ENCODE data around the gene RBM24. TPM values are rescaled to one million over a fixed set of nuclear protein-coding genes. Genes with fewer than 3 reads are reported as not detected.
"Not testable (repeated sequence)": the region's sequence is repeated elsewhere in the genome, so short reads cannot be mapped to it uniquely, and the experiment has no call there.

The RBM24 gene
- total and polyA plus RNA-seq, 12 donors = 0.11 to 1.0 (median 0.35) TPM; not detected in 3

DNA sequence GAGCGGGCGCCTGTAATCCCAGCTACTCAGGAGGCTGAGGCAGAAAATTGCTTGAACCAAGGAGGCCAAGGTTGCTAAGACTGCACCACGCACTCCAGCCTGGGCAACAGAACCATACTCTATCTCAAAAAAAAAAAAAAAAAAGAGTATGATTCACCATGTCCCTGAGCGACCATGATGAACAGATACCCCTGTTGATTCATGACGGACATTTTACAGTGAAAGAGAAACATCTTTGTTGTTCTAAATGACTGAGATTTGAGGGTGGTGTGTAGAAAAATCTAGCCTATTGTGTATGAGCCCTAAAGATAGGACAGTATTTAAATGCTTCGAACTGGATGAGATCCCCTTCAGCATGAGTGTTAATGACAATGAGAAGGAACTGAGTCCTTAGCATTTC lies 32.8 kb downstream of the RBM24 start:
- Histone ChIP-seq H3K36me3 (replicated peaks in 1 of 2) (no peaks in the 10 kb centered on the region), H3K27ac (no peak overlapping the region)

DNA sequence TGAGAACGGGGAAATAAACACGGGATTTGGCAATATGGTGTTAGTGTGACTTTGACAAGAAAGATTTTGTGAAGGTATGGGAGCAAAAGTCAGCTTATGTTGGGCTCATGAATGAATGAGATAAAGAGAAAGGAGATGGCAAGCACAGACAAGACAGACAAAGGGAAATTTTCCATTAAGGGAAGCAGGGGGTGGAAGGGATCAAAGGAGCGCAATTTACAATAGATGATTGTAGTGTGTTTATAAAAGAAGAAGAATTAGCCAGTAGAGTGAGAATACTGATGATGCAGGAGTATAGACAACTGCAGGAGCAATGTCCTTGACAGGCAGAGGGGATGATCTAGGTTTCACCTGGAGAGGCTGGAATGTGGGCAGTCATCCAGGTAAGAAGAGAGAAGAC lies 34.1 kb downstream of the RBM24 start:
- intact Hi-C loops (cut with DNase I) = no loop called here
- TF ChIP-seq POLR2A (IDR thresholded peaks at IDR 0.05) = no peak
- TF ChIP-seq, protein P1, sequence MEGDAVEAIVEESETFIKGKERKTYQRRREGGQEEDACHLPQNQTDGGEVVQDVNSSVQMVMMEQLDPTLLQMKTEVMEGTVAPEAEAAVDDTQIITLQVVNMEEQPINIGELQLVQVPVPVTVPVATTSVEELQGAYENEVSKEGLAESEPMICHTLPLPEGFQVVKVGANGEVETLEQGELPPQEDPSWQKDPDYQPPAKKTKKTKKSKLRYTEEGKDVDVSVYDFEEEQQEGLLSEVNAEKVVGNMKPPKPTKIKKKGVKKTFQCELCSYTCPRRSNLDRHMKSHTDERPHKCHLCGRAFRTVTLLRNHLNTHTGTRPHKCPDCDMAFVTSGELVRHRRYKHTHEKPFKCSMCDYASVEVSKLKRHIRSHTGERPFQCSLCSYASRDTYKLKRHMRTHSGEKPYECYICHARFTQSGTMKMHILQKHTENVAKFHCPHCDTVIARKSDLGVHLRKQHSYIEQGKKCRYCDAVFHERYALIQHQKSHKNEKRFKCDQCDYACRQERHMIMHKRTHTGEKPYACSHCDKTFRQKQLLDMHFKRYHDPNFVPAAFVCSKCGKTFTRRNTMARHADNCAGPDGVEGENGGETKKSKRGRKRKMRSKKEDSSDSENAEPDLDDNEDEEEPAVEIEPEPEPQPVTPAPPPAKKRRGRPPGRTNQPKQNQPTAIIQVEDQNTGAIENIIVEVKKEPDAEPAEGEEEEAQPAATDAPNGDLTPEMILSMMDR (IDR thresholded peaks at IDR 0.05) = no peak
- no peak overlapping the region for H3K27ac ChIP-seq

More for the DNA sequence above, 32.8 kb downstream of the RBM24 start:
- DNase-seq = no peak
- Histone ChIP-seq H3K27me3 (no peaks in the 10 kb centered on the region), H3K9me3 (replicated peaks in 1 of 3) (no peaks in the 10 kb centered on the region), H3K4me1 (replicated peaks in 1 of 2) (no peaks in the 10 kb centered on the region), H3K4me3 (no peak overlapping the region)
- 66 to 88% (median 79%) methylated on average over 6 of the region's 6 CpGs for WGBS, 4 donors
- intact Hi-C loops (cut with DNase I) = no loop called here
- TF ChIP-seq POLR2A (IDR thresholded peaks at IDR 0.05) = no peak
- TF ChIP-seq, protein P1 (IDR thresholded peaks at IDR 0.05) = no peak

DNA sequence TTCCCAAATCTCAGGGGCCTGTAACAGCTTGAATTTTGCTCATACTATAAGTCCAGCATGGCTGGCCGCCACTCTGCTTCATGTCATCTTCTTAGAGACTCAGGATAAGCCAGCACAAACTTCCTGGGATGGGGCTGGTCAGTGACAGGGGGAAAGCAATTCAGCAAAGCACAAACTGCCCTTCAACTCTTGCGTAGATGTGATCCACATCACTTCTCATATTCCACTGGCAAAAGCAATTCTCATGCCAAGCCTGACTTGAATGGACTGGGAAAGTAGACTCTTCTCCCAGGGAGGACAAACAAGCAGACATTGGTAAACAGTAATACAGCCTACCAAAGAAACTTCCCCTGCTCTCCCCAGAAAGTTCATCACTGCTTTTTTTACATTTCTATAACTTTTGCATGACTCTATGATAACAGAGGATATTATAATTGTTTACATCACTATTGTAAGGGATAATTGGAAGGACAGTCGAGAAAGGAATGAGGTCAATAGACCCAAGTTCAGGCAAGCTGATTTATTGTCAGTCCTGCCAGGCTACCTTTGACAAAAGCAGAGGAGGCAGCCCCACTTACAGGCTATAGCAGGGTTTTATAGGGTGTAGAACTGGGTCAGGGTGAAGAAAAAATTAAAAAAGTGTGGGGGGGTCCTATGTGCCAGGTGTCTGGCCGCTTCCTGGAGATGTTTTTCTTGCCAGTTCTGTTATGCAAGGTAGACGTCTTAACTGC lies 37.4 kb downstream of the RBM24 start:
- WGBS, 4 donors = 66 to 86% (median 82%) methylated on average over 5 of the region's 5 CpGs
- Histone ChIP-seq H3K4me3 (no peak overlapping the region), H3K27me3 (no peaks in the 10 kb centered on the region), H3K36me3 (replicated peaks in 1 of 2) (no peaks in the 10 kb centered on the region), H3K27ac (no peak overlapping the region), H3K4me1 (replicated peaks in 1 of 2) (no peaks in the 10 kb centered on the region), H3K9me3 (replicated peaks in 1 of 3) (no peaks in the 10 kb centered on the region)
- no peak for DNase-seq
- intact Hi-C loops (cut with DNase I) = no loop called here
- TF ChIP-seq, protein P1 (IDR thresholded peaks at IDR 0.05) = no peak
- TF ChIP-seq POLR2A (IDR thresholded peaks at IDR 0.05) = no peak

More for the DNA sequence above, 34.1 kb downstream of the RBM24 start:
- no peaks in the 10 kb centered on the region for H3K27me3 ChIP-seq
- 91 to 94% (median 92%) methylated on average over 3 of the region's 3 CpGs for WGBS, 4 donors
- no peak overlapping the region for H3K4me3 ChIP-seq
- H3K4me1 ChIP-seq (replicated peaks in 1 of 2) = no peaks in the 10 kb centered on the region
- no peaks in the 10 kb centered on the region for H3K9me3 ChIP-seq (replicated peaks in 1 of 3)
- no peak for DNase-seq
- H3K36me3 ChIP-seq (replicated peaks in 1 of 2) = no peaks in the 10 kb centered on the region

DNA sequence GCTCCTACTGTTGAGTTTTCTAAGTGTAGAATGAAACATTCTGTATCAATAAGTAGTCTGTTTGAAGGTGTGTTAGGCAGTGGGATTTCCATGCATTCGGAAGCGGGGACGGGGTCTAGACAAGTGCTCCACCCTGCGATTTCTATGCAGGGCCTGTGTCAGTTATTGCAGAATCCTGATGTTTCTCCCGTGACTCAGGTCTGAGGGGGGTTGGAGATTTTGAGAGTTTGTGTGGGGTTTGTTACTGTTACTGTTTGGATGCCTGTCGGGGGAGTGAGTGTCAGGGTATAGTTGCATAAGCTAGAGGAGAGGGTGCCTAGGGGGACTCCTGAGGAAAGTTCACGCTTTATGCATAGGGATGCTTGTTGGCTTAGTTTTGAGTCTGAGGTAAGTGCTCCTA lies 39.1 kb downstream of the RBM24 start:
- H3K4me3 ChIP-seq; H3K9me3 ChIP-seq (replicated peaks in 1 of 3); DNase-seq; H3K27ac ChIP-seq; H3K4me1 ChIP-seq (replicated peaks in 1 of 2); H3K36me3 ChIP-seq (replicated peaks in 1 of 2); intact Hi-C loops (cut with DNase I); H3K27me3 ChIP-seq: not testable (repeated sequence)
- 89 to 96% (median 93%) methylated on average over 7 of the region's 7 CpGs for WGBS, 4 donors

DNA sequence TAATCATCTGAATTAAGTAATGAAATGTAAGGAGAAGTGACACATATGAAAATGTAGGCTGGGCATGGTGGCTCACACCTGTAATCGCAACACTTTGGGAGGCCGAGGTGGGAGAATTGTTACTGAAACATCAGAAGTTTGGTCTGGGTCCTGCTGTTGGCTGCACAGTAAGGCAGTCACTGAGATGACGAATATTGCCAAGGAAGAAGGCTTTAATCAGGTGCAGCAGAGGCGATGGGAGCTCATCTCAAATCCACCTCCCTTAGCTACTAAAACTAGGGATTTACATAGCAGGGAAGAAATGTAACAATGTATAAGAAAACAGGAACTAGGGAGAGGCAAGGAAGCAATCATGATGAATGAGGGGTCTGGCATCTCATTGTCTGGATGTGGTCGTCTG lies 50.1 kb downstream of the RBM24 start:
- Histone ChIP-seq H3K36me3 (replicated peaks in 1 of 2) (no peaks in the 10 kb centered on the region), H3K4me3 (no peak overlapping the region), H3K9me3 (replicated peaks in 1 of 3) (no peaks in the 10 kb centered on the region), H3K27ac (no peak overlapping the region), H3K27me3 (no peaks in the 10 kb centered on the region), H3K4me1 (replicated peaks in 1 of 2) (no peaks in the 10 kb centered on the region)
- TF ChIP-seq, protein P1 (IDR thresholded peaks at IDR 0.05) = no peak
- no peak for TF ChIP-seq POLR2A (IDR thresholded peaks at IDR 0.05)
- WGBS, 4 donors = 58 to 85% (median 68%) methylated on average over 5 of the region's 5 CpGs
- intact Hi-C loops (cut with DNase I) = no loop called here
- DNase-seq = no peak

Measured in adrenal gland (tissue), 12 donors.